ENCODE data around the gene RAB19. TPM values are rescaled to one million over a fixed set of nuclear protein-coding genes. Genes with fewer than 3 reads are reported as not detected.

Gene RAB19
- total and polyA plus RNA-seq, 4 donors, result 0.17 to 0.84 TPM; not detected in 2

DNA sequence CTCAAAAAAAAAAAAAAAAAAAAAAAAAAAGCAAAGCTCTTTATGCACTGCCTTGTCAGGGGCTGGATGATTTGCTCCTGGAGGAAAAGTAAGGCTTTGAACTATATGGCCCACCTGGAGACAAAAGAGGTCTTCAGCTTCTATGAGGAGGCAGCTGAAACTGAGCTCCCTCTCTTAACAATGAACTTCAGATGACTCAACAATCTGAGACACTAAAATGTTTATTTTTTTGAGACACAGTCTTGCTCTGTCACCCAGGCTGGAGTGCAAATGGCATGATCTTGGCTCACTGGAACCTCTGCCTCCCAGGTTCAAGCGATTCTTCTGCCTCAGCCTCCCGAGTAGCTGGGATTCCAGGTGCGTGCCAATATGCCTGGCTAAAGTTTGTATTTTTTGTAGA lies 36.7 kb downstream of the RAB19 start:
- no peak overlapping the region for H3K4me3 ChIP-seq (ENCODE audit: low read depth in 1 of 3, low read length in 3 of 3)
- TF ChIP-seq RXRA (IDR thresholded peaks at IDR 0.05), result no peak
- TF ChIP-seq SP1 (IDR thresholded peaks at IDR 0.05), result no peak
- TF ChIP-seq YY1 (IDR thresholded peaks at IDR 0.05), result no peak
- TF ChIP-seq, protein P1, sequence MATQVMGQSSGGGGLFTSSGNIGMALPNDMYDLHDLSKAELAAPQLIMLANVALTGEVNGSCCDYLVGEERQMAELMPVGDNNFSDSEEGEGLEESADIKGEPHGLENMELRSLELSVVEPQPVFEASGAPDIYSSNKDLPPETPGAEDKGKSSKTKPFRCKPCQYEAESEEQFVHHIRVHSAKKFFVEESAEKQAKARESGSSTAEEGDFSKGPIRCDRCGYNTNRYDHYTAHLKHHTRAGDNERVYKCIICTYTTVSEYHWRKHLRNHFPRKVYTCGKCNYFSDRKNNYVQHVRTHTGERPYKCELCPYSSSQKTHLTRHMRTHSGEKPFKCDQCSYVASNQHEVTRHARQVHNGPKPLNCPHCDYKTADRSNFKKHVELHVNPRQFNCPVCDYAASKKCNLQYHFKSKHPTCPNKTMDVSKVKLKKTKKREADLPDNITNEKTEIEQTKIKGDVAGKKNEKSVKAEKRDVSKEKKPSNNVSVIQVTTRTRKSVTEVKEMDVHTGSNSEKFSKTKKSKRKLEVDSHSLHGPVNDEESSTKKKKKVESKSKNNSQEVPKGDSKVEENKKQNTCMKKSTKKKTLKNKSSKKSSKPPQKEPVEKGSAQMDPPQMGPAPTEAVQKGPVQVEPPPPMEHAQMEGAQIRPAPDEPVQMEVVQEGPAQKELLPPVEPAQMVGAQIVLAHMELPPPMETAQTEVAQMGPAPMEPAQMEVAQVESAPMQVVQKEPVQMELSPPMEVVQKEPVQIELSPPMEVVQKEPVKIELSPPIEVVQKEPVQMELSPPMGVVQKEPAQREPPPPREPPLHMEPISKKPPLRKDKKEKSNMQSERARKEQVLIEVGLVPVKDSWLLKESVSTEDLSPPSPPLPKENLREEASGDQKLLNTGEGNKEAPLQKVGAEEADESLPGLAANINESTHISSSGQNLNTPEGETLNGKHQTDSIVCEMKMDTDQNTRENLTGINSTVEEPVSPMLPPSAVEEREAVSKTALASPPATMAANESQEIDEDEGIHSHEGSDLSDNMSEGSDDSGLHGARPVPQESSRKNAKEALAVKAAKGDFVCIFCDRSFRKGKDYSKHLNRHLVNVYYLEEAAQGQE (IDR thresholded peaks at IDR 0.05), result no peak
- TF ChIP-seq, protein P2, sequence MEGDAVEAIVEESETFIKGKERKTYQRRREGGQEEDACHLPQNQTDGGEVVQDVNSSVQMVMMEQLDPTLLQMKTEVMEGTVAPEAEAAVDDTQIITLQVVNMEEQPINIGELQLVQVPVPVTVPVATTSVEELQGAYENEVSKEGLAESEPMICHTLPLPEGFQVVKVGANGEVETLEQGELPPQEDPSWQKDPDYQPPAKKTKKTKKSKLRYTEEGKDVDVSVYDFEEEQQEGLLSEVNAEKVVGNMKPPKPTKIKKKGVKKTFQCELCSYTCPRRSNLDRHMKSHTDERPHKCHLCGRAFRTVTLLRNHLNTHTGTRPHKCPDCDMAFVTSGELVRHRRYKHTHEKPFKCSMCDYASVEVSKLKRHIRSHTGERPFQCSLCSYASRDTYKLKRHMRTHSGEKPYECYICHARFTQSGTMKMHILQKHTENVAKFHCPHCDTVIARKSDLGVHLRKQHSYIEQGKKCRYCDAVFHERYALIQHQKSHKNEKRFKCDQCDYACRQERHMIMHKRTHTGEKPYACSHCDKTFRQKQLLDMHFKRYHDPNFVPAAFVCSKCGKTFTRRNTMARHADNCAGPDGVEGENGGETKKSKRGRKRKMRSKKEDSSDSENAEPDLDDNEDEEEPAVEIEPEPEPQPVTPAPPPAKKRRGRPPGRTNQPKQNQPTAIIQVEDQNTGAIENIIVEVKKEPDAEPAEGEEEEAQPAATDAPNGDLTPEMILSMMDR (IDR thresholded peaks at IDR 0.05; ENCODE audit: low read depth, low read length, missing input control), result no peak
- TF ChIP-seq EGR1 (IDR thresholded peaks at IDR 0.05; ENCODE audit: low read depth in 2 of 2), result no peak
- no peak for TF ChIP-seq HNF4A (conservative IDR thresholded peaks at IDR 0.05)
- TF ChIP-seq FOXA2 (IDR thresholded peaks at IDR 0.05), result no peak
- no peak for TF ChIP-seq HNF4G (IDR thresholded peaks at IDR 0.05)
- no peak for TF ChIP-seq RAD21 (IDR thresholded peaks at IDR 0.05)
- TF ChIP-seq NR2F2 (IDR thresholded peaks at IDR 0.05), result no peak
- TF ChIP-seq, protein P3, sequence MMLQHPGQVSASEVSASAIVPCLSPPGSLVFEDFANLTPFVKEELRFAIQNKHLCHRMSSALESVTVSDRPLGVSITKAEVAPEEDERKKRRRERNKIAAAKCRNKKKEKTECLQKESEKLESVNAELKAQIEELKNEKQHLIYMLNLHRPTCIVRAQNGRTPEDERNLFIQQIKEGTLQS (IDR thresholded peaks at IDR 0.05), result no peak
- TF ChIP-seq FOXA1 (IDR thresholded peaks at IDR 0.05), result no peak
- TF ChIP-seq, protein P4, sequence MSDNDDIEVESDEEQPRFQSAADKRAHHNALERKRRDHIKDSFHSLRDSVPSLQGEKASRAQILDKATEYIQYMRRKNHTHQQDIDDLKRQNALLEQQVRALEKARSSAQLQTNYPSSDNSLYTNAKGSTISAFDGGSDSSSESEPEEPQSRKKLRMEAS (IDR thresholded peaks at IDR 0.05), result no peak
- no peak for TF ChIP-seq JUND (IDR thresholded peaks at IDR 0.05)
- TF ChIP-seq GABPA (IDR thresholded peaks at IDR 0.05 in 1 of 2, conservative IDR thresholded peaks at IDR 0.05 in 1 of 2), result no peak
- no peaks in the 10 kb centered on the region for H3K27me3 ChIP-seq (ENCODE audit: control insufficient read depth in 4 of 4, insufficient read depth in 4 of 4, low read length in 3 of 4)
- no peaks in the 10 kb centered on the region for H3K9me3 ChIP-seq (ENCODE audit: control insufficient read depth in 4 of 4, low read length in 3 of 4)
- no peak for DNase-seq (ENCODE audit: low spot score)
- H3K9ac ChIP-seq (ENCODE audit: low read depth in 1 of 2, low read length in 2 of 2), result no peak overlapping the region
- 96% methylated on average over 3 of the region's 3 CpGs for whole genome bisulfite sequencing
- H3K36me3 ChIP-seq (ENCODE audit: control insufficient read depth in 4 of 4, insufficient read depth in 3 of 4, low read depth in 1 of 4, low read length in 3 of 4), result no peaks in the 10 kb centered on the region
- peaks cover 0 to 1% (median 0%) of the 10 kb centered on the region in 4 donors for H3K4me1 ChIP-seq (ENCODE audit: control insufficient read depth in 4 of 4, insufficient read depth in 4 of 4, low read length in 3 of 4)
- no peak overlapping the region for H3K27ac ChIP-seq (ENCODE audit: low read depth in 1 of 2, low read length in 2 of 2)

DNA sequence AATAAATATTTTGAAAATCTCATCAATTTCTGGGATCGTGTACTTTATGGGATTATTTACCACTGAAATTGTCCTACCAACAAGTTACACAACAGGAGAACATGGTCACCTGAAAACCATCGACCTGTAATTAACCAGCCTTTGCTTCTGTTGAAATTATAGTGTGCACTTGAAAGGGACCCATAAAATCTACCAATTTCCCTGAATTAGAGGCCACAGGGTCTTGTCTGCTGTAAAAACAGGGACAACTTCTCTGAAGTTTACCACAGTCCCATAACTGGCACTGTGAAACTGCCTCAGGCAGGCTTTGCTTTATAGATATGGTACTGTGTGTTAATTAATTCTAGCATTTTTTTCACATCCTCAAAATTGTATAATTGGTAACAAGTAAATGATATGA lies 37.7 kb downstream of the RAB19 start:
- H3K4me3 ChIP-seq (ENCODE audit: low read depth in 1 of 3, low read length in 3 of 3), result no peak overlapping the region
- TF ChIP-seq, protein P2 (IDR thresholded peaks at IDR 0.05; ENCODE audit: low read depth, low read length, missing input control), result no peak
- TF ChIP-seq GABPA (IDR thresholded peaks at IDR 0.05 in 1 of 2, conservative IDR thresholded peaks at IDR 0.05 in 1 of 2), result no peak
- TF ChIP-seq SP1 (IDR thresholded peaks at IDR 0.05), result no peak
- TF ChIP-seq, protein P3 (IDR thresholded peaks at IDR 0.05), result no peak
- TF ChIP-seq, protein P4 (IDR thresholded peaks at IDR 0.05), result no peak
- no peak for TF ChIP-seq EGR1 (IDR thresholded peaks at IDR 0.05; ENCODE audit: low read depth in 2 of 2)
- TF ChIP-seq, protein P5, sequence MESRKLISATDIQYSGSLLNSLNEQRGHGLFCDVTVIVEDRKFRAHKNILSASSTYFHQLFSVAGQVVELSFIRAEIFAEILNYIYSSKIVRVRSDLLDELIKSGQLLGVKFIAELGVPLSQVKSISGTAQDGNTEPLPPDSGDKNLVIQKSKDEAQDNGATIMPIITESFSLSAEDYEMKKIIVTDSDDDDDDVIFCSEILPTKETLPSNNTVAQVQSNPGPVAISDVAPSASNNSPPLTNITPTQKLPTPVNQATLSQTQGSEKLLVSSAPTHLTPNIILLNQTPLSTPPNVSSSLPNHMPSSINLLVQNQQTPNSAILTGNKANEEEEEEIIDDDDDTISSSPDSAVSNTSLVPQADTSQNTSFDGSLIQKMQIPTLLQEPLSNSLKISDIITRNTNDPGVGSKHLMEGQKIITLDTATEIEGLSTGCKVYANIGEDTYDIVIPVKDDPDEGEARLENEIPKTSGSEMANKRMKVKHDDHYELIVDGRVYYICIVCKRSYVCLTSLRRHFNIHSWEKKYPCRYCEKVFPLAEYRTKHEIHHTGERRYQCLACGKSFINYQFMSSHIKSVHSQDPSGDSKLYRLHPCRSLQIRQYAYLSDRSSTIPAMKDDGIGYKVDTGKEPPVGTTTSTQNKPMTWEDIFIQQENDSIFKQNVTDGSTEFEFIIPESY (IDR thresholded peaks at IDR 0.05), result no peak
- no peak for TF ChIP-seq RAD21 (IDR thresholded peaks at IDR 0.05)
- no peak for TF ChIP-seq JUND (IDR thresholded peaks at IDR 0.05)
- TF ChIP-seq FOXA2 (IDR thresholded peaks at IDR 0.05), result no peak
- TF ChIP-seq NR2F2 (IDR thresholded peaks at IDR 0.05), result no peak
- no peak for TF ChIP-seq YY1 (IDR thresholded peaks at IDR 0.05)

More for the DNA sequence above, 37.7 kb downstream of the RAB19 start:
- WGBS, result 87% methylated on average over 2 of the region's 2 CpGs
- H3K9ac ChIP-seq (ENCODE audit: low read depth in 1 of 2, low read length in 2 of 2), result no peak overlapping the region
- no peak overlapping the region for H3K27ac ChIP-seq (ENCODE audit: low read depth in 1 of 2, low read length in 2 of 2)
- no peaks in the 10 kb centered on the region for H3K9me3 ChIP-seq (ENCODE audit: control insufficient read depth in 4 of 4, low read length in 3 of 4)
- DNase-seq (ENCODE audit: low spot score), result no peak
- no peaks in the 10 kb centered on the region for H3K36me3 ChIP-seq (ENCODE audit: control insufficient read depth in 4 of 4, insufficient read depth in 3 of 4, low read depth in 1 of 4, low read length in 3 of 4)
- no peaks in the 10 kb centered on the region for H3K4me1 ChIP-seq (ENCODE audit: control insufficient read depth in 4 of 4, insufficient read depth in 4 of 4, low read length in 3 of 4)
- H3K27me3 ChIP-seq (ENCODE audit: control insufficient read depth in 4 of 4, insufficient read depth in 4 of 4, low read length in 3 of 4), result no peaks in the 10 kb centered on the region

Measured in liver (tissue), 9 donors.